HEK293 (cell line): Measurements from ENCODE around the gene C5orf46.

Source experiments
- CTCF ChIA-PET: fragments of 350-600 bp; formaldehyde crosslinking; extraction: SDS; loops from one replicate; lab custom pipeline; 2021; ENCODE audit warnings: antibody characterized with exemption; lab: Yijun Ruan, JAX
- POLR2A ChIA-PET: fragments of 300-600 bp; formaldehyde crosslinking; extraction: SDS; loops from one replicate; lab custom pipeline; 2020; ENCODE audit warnings: antibody characterized with exemption, inconsistent platforms; lab: Yijun Ruan, JAX
- H3K27ac ChIP-seq: fragments of 200-500 bp; sonication (Bioruptor generic); 2 replicates; pipeline ENCODE4 v1.5.1; 2014; ENCODE audit warnings: low read depth, low read length, control low read depth, inconsistent platforms; ENCODE audit errors: extremely low read depth
- H3K36me3 ChIP-seq, 2 experiments: fragments of 200-500 bp in 1 of 2; sonication (Bioruptor generic) in 1 of 2; 1 replicate in 1 of 2; 2 replicates in 1 of 2; pipeline ENCODE4 v1.5.1; 2014 to 2017; ENCODE audit warnings: inconsistent platforms in 2 of 2, low read length in 2 of 2; ENCODE audit not compliant: control insufficient read depth in 2 of 2, insufficient read depth in 1 of 2
- H3K4me1 ChIP-seq: fragments of 200-500 bp; sonication (Bioruptor generic); 2 replicates; pipeline ENCODE4 v1.5.1; 2014; ENCODE audit warnings: mild to moderate bottlenecking, low read length, inconsistent platforms; ENCODE audit not compliant: control insufficient read depth, insufficient read depth
- H3K4me3 ChIP-seq: 2 replicates; pipeline ENCODE4 v1.5.1; 2011; ENCODE audit warnings: low read depth, mild to moderate bottlenecking, control low read depth, low read length, moderate library complexity
- H3K9me3 ChIP-seq: fragments of 200-500 bp; sonication (Bioruptor generic); 2 replicates; pipeline ENCODE4 v1.5.1; 2014; ENCODE audit warnings: low read depth, low read length, inconsistent platforms; ENCODE audit not compliant: control insufficient read depth, insufficient read depth
- BCL11B ChIP-seq: fragments of 450-650 bp; formaldehyde crosslinking; IDR thresholded peaks from 2 replicates; pipeline ENCODE4 v1.5.1; 2016; ENCODE audit warnings: low read depth, missing biosample characterization, missing genetic modification characterization
- HOXD13 ChIP-seq: sonication (generic); formaldehyde crosslinking; IDR thresholded peaks from 2 replicates; pipeline ENCODE4 v1.8.0; 2022; ENCODE audit warnings: missing genetic modification reagents, borderline replicate concordance
- MEIS1 ChIP-seq: sonication (generic); formaldehyde crosslinking; IDR thresholded peaks from 2 replicates; pipeline ENCODE4 v1.8.1; 2022; ENCODE audit warnings: missing genetic modification reagents, mild to moderate bottlenecking, borderline replicate concordance
- ZBTB26 ChIP-seq: fragments of 450-650 bp; formaldehyde crosslinking; optimal IDR thresholded peaks from 2 replicates; pipeline ENCODE3; 2016; ENCODE audit warnings: missing biosample characterization, mild to moderate bottlenecking, missing genetic modification characterization
- ZBTB8A ChIP-seq: fragments of 450-650 bp; formaldehyde crosslinking; IDR thresholded peaks from 2 replicates; pipeline ENCODE4 v1.5.1; 2016; ENCODE audit warnings: missing biosample characterization, missing genetic modification characterization
- ZFHX2 ChIP-seq: fragments of 450-650 bp; formaldehyde crosslinking; conservative IDR thresholded peaks from 2 replicates; pipeline ENCODE4 v1.5.1; 2016; ENCODE audit warnings: missing biosample characterization, missing genetic modification characterization
- ZFP37 ChIP-seq: fragments of 450-650 bp; formaldehyde crosslinking; IDR thresholded peaks from 2 replicates; pipeline ENCODE4 v1.5.1; 2016; ENCODE audit warnings: missing biosample characterization, missing genetic modification characterization
- ZNF112 ChIP-seq: fragments of 450-650 bp; formaldehyde crosslinking; IDR thresholded peaks from 2 replicates; pipeline ENCODE4 v1.5.0; 2017; ENCODE audit warnings: missing biosample characterization, missing genetic modification characterization
- ZNF140 ChIP-seq: fragments of 450-650 bp; formaldehyde crosslinking; IDR thresholded peaks from 2 replicates; pipeline ENCODE4 v1.5.1; 2016; ENCODE audit warnings: missing biosample characterization, missing genetic modification characterization
- ZNF248 ChIP-seq: fragments of 450-650 bp; formaldehyde crosslinking; IDR thresholded peaks from 2 replicates; pipeline ENCODE4 v1.5.1; 2017; ENCODE audit warnings: missing biosample characterization, missing genetic modification characterization
- ZNF274 ChIP-seq, 2 experiments: fragments of 200-500 bp in 1 of 2; fragments of 450-650 bp in 1 of 2; sonication (Bioruptor generic) in 1 of 2; formaldehyde crosslinking in 1 of 2; IDR thresholded peaks; 2 replicates each; pipeline versions ENCODE4 v1.5.1 to v1.6.1; 2014 to 2016; ENCODE audit warnings: borderline replicate concordance in 1 of 2, inconsistent platforms in 1 of 2, low read length in 1 of 2, missing biosample characterization in 1 of 2, missing genetic modification characterization in 1 of 2
- ZNF362 ChIP-seq: fragments of 450-650 bp; formaldehyde crosslinking; IDR thresholded peaks from 2 replicates; pipeline ENCODE4 v1.5.1; 2016; ENCODE audit warnings: missing biosample characterization, missing genetic modification characterization
- ZNF37A ChIP-seq: fragments of 450-650 bp; IDR thresholded peaks from 2 replicates; pipeline ENCODE4 v1.5.1; 2018; ENCODE audit warnings: missing biosample characterization, missing genetic modification characterization
- ZNF423 ChIP-seq: fragments of 450-650 bp; formaldehyde crosslinking; IDR thresholded peaks from 2 replicates; pipeline ENCODE4 v1.5.1; 2016; ENCODE audit warnings: missing biosample characterization, missing genetic modification characterization
- ZNF433 ChIP-seq: fragments of 450-650 bp; formaldehyde crosslinking; IDR thresholded peaks from 2 replicates; pipeline ENCODE4 v1.5.1; 2016; ENCODE audit warnings: missing biosample characterization, missing genetic modification characterization, low read depth
- ZNF521 ChIP-seq: fragments of 450-650 bp; formaldehyde crosslinking; IDR thresholded peaks from 2 replicates; pipeline ENCODE4 v1.5.1; 2017; ENCODE audit warnings: missing biosample characterization, mild to moderate bottlenecking, missing genetic modification characterization
- ZNF561 ChIP-seq: fragments of 450-650 bp; IDR thresholded peaks from 2 replicates; pipeline ENCODE4 v1.5.1; 2018; ENCODE audit warnings: missing biosample characterization, missing genetic modification characterization, borderline replicate concordance
- ZNF639 ChIP-seq: fragments of 450-650 bp; formaldehyde crosslinking; IDR thresholded peaks from 2 replicates; pipeline ENCODE4 v1.5.1; 2016; ENCODE audit warnings: missing biosample characterization, missing genetic modification characterization
- ZNF654 ChIP-seq: fragments of 450-650 bp; formaldehyde crosslinking; IDR thresholded peaks from 2 replicates; pipeline ENCODE4 v1.5.1; 2016; ENCODE audit warnings: low read depth, missing biosample characterization, missing genetic modification characterization
- ZNF660 ChIP-seq: fragments of 450-650 bp; IDR thresholded peaks from 2 replicates; pipeline ENCODE4 v1.5.1; 2018; ENCODE audit warnings: missing biosample characterization, mild to moderate bottlenecking, missing genetic modification characterization
- ZNF747 ChIP-seq: fragments of 450-650 bp; formaldehyde crosslinking; IDR thresholded peaks from 2 replicates; pipeline ENCODE4 v1.5.1; 2016; ENCODE audit warnings: missing biosample characterization, missing genetic modification characterization
- ZNF791 ChIP-seq: fragments of 450-650 bp; formaldehyde crosslinking; IDR thresholded peaks from 2 replicates; pipeline ENCODE4 v1.5.1; 2016; ENCODE audit warnings: missing biosample characterization, missing genetic modification characterization
- TF ChIP-seq, protein P1 (sequence below): fragments of 450-650 bp; formaldehyde crosslinking; IDR thresholded peaks from 2 replicates; pipeline ENCODE4 v1.5.0; 2017; ENCODE audit warnings: missing biosample characterization, missing genetic modification characterization, borderline replicate concordance
- TF ChIP-seq, protein P2 (sequence below): fragments of 450-650 bp; formaldehyde crosslinking; IDR thresholded peaks from 2 replicates; pipeline ENCODE4; 2016; ENCODE audit warnings: missing biosample characterization, missing genetic modification characterization

The C5orf46 gene

GRCh38 chr5:147935032-147935431 is 28.7 kb upstream of the C5orf46 start (continued):
- TF ChIP-seq, protein P1, sequence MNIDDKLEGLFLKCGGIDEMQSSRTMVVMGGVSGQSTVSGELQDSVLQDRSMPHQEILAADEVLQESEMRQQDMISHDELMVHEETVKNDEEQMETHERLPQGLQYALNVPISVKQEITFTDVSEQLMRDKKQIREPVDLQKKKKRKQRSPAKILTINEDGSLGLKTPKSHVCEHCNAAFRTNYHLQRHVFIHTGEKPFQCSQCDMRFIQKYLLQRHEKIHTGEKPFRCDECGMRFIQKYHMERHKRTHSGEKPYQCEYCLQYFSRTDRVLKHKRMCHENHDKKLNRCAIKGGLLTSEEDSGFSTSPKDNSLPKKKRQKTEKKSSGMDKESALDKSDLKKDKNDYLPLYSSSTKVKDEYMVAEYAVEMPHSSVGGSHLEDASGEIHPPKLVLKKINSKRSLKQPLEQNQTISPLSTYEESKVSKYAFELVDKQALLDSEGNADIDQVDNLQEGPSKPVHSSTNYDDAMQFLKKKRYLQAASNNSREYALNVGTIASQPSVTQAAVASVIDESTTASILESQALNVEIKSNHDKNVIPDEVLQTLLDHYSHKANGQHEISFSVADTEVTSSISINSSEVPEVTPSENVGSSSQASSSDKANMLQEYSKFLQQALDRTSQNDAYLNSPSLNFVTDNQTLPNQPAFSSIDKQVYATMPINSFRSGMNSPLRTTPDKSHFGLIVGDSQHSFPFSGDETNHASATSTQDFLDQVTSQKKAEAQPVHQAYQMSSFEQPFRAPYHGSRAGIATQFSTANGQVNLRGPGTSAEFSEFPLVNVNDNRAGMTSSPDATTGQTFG: no peak
- TF ChIP-seq BCL11B (tag by site-specific recombination) (no peak), ZNF654 (tag by site-specific recombination) (peak; percentile 70), ZNF660 (peak; percentile 53; the same call in 1 of the 2 replicates), ZNF362 (tag by site-specific recombination) (no peak), ZBTB26 (tag by site-specific recombination) (no peak), ZBTB8A (tag by site-specific recombination) (no peak), ZNF140 (tag by site-specific recombination) (no peak), MEIS1 (CRISPR knock-in tag) (peak; percentile 88), ZNF433 (tag by site-specific recombination) (no peak), ZNF37A (no peak), ZFP37 (tag by site-specific recombination) (no peak), ZNF561 (tag by site-specific recombination) (no peak)
- TF ChIP-seq, protein P2, sequence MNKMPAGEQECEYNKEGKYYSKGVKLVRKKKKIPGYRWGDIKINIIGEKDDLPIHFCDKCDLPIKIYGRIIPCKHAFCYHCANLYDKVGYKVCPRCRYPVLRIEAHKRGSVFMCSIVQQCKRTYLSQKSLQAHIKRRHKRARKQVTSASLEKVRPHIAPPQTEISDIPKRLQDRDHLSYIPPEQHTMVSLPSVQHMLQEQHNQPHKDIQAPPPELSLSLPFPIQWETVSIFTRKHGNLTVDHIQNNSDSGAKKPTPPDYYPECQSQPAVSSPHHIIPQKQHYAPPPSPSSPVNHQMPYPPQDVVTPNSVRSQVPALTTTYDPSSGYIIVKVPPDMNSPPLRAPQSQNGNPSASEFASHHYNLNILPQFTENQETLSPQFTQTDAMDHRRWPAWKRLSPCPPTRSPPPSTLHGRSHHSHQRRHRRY (tag by site-specific recombination): no peak

DNA sequence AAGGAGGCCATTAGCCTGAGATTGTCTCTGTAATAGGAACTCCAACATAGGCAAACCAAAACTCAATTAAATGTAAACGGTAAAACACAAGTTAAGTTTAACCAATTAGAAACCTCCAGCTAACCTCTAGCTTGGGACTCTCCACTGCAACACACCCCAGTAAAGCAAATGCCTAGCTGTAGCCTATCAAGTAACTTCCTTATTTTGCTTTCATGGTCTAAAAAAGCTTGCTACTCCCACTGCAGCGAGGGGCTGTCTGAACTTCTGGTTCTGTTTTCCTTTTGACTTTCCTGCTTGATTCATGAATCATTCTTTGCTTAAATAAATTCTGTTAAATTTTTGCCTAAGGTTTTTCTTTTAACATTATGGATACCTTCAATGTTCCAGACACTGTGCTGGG is 24.4 kb upstream of the C5orf46 start:
- ChIA-PET CTCF (interaction anchor here (1.0 to 9.1 kb wide), 3 partner anchors 42 to 73 kb away, joined by 3 to 172 read pairs (median 9); no protein-coding TSS in a partner anchor), POLR2A (no interaction called here)
- TF ChIP-seq HOXD13 (CRISPR knock-in tag) (no peak), ZNF112 (tag by site-specific recombination) (no peak), ZNF747 (tag by site-specific recombination) (no peak), ZNF521 (no peak), ZNF639 (tag by site-specific recombination) (no peak), ZNF274 (IDR thresholded peaks at IDR 0.05; ENCODE audit: low read length) (no peak), ZNF274 (tag by site-specific recombination; IDR thresholded peaks at IDR 0.05; ENCODE audit: borderline replicate concordance) (no peak), ZNF660 (no peak), ZNF248 (tag by site-specific recombination) (no peak), ZFHX2 (tag by site-specific recombination) (no peak), ZNF423 (no peak), ZNF791 (tag by site-specific recombination) (no peak)
- Histone ChIP-seq H3K9me3 (no peaks in the 10 kb centered on the region), H3K4me1 (no peaks in the 10 kb centered on the region), H3K27ac (no peak overlapping the region), H3K4me3 (no peak overlapping the region), H3K36me3 (no peaks in the 10 kb centered on the region)
